ENCODE results near the gene ZNF202.
A peak's percentile ranks its signal among the peaks of the same experiment; 100 is the strongest.

The ZNF202 gene

DNA sequence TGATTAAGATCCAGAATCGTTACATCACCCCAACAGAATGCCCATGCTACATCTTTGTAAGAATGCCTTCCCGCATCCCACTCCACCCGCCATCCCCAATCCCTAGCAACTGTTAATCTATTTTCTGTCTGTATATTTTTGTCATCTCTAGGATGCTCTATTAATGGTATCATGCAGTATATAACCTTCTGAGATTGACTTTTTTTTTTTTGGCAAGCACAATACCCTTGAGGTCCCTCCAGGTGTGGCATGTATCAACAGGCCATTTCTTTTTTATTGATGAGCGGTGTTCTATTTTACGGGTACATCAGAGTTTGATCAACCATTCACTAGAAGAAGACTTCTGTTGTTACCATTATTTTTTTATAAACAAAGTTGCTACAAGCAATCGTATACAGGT lies 56.9 kb downstream of the ZNF202 start:
- no peak for DNase-seq

DNA sequence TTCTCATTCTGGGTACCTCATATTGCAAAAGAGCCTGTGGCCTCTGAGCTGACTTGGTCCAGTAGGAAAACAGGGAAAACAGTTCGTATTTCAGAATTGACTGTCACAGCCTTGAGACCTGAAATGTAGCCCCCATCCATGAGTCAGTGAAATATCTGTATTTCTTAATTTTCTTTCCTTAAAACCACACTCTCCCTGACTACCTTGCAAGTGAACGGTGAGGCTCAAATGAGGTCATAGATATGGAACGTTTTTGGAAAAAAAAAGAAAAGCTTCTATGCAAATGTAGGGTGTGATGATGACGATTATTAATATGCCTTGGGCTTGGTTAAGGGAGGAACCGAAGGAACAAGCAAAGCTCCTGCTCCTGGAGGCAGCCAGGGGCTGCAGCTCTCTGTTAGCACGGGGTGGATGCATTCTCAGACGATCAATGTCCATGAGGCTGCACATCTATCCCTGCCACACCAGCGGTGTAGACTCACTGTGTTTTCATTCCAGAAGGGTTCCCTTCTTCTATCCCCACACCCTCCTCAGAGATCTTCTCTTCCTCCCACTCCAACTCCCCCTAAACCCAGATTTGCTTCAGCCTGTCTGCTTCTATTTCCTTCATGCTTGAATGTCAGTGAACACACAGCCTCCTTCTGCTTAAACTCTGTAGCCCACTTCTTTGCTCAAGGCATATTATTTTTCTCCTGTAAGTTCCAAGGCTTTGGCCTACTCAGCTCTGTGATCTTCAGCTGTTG lies 57.9 kb downstream of the ZNF202 start:
- no peak for DNase-seq

DNA sequence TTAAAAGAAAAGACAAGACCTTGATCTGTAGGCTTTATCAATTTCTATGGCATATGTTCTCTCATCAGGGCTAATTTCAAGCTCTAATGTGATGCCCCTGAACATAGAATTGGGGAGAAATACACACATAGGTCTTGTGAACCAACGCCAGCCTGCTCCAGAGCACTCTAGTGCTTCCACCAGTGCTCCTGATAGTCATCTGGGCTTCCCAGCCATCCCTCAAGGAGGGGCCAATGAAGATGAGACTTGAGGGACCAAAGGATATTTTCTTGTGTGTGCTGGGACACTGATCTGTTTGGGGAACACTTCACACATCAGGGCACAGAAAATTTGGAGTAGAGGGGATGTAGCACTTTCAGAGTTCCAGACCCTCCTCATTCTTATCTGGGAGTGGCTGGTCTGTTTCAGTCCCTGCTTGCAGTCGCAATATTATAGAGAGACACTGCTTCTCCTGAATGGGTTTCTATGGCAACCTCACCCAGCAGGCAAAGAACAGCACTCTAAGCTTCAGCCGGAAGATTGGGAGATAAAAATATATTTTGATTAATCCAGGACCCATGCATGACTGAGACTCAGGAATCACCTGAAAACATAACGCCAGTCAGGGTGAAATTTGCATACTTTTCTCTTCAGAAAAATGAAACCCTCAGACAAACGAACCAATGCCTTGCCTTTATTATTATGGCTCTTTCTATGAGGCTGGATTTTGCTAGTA lies 58.6 kb downstream of the ZNF202 start:
- DNase-seq, result peak in 7 of 56 donors; percentile 4 to 42 (median 20)

DNA sequence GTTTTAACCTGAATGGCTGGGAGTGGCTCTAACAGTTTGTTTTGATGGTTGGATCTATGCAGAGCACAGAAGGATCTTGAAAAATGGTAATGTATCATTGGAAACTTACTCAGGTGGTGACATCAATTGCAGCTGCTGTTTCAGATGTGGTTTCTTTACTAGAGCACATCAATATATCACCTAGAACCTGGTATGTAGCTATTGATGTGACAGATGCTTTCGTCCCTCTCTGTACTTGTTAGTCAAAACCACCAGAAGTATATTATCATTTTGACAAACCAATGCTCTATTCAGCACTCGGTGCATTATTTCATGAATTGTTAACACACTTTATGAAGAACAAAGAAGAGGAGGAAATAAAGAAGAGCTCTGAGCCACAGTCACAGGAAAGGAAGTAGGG lies 60.4 kb downstream of the ZNF202 start:
- DNase-seq, result no peak

DNA sequence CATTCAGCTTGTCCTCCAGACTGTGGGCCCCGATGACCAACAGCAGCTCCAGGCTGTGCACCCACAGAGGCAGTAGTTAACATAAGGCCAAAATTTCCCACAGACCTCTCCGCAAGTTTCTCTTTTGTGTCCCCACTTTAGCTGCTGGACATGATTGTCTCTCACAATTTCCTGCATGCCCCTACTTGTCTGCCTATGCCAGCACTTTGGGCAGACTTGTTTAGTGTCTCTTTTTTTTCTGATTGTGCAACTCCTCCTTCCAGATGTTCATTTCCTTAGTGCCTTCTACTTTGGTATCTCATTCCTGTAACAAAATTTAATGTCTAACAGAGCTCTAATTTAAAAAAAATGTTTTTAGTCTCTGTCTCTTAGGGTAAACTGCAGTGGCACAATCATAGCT lies 63.2 kb downstream of the ZNF202 start:
- DNase-seq, result no peak

DNA sequence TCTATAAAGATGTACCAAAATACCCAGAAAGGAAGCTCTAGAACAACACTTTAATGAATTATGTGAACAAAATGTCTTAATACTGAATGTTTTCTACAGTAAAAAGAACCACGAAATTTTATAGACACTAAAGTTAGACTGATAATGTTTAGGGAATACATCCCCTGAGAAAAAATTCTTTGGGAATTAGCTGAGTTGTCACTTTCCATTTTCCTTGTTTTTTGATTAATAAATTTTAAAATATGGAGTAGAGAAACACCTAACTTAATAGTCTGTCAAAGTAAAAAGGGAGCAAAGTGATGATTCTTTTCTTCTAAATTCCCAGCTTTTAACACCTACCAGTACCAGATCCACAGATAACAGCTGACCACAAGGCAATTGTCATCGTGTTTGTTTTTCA lies 64.0 kb downstream of the ZNF202 start:
- DNase-seq, result no peak

DNA sequence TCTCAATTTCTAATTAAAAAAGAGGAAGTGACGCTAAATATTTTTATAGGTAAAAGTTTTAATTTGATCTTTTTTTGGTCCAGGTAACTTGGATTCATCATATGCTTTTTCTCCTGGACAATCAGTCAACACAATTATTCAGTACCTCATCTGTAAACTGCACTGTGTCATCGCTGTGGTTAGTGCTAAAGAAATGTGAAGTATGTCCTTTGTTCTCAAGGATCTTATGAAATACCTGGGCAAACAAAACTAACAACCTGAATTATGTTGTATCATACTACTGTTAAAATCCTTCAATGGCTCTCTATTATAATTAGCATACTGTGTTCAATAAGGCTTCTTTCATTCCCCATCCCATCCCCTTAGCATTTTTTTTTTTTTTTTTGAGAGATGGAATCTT lies 67.2 kb downstream of the ZNF202 start:
- DNase-seq, result no peak
